ENCODE data around the gene AMBRA1. TPM values are rescaled to one million over a fixed set of nuclear protein-coding genes. Genes with fewer than 3 reads are reported as not detected.

Gene AMBRA1
- total RNA-seq, 3 donors from 2014 or later (not counting 1 experiment from before 2014, with no cell fraction given): 41.3 to 52.7 (median 46.2) TPM

- H3K27me3 Mint-ChIP-seq (ENCODE audit: low read depth in 2 of 2): no peaks in the 10 kb centered on the region
- H3K4me3 Mint-ChIP-seq: no peak overlapping the region
- TF ChIP-seq, protein P1, sequence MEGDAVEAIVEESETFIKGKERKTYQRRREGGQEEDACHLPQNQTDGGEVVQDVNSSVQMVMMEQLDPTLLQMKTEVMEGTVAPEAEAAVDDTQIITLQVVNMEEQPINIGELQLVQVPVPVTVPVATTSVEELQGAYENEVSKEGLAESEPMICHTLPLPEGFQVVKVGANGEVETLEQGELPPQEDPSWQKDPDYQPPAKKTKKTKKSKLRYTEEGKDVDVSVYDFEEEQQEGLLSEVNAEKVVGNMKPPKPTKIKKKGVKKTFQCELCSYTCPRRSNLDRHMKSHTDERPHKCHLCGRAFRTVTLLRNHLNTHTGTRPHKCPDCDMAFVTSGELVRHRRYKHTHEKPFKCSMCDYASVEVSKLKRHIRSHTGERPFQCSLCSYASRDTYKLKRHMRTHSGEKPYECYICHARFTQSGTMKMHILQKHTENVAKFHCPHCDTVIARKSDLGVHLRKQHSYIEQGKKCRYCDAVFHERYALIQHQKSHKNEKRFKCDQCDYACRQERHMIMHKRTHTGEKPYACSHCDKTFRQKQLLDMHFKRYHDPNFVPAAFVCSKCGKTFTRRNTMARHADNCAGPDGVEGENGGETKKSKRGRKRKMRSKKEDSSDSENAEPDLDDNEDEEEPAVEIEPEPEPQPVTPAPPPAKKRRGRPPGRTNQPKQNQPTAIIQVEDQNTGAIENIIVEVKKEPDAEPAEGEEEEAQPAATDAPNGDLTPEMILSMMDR (IDR thresholded peaks at IDR 0.05): no peak
- no peak for DNase-seq
- no peak for ATAC-seq
- H3K27ac Mint-ChIP-seq: no peak overlapping the region
- WGBS (ENCODE audit: insufficient coverage): 80% methylated on average over 1 of the region's 1 CpG
- Histone ChIP-seq H3K27ac (ENCODE audit: low read length) (no peak overlapping the region), H3K9me3 (ENCODE audit: control insufficient read depth, insufficient read depth, low read length) (no peaks in the 10 kb centered on the region), H3K27me3 (ENCODE audit: control insufficient read depth, insufficient read depth, low read length) (no peaks in the 10 kb centered on the region), H3K4me3 (ENCODE audit: low read length) (no peak overlapping the region), H3K4me1 (ENCODE audit: control insufficient read depth, insufficient read depth, low read length) (no peaks in the 10 kb centered on the region), H3K36me3 (ENCODE audit: control insufficient read depth, insufficient read depth, low read length) (no peaks in the 10 kb centered on the region)
- no peaks in the 10 kb centered on the region for H3K9me3 Mint-ChIP-seq
- H3K36me3 Mint-ChIP-seq: no peaks in the 10 kb centered on the region
- intact Hi-C loops (cut with micrococcal nuclease): loop anchor here (5.0 kb wide), 2 partner anchors 180 to 290 kb away; partner anchors contain the start of gene DGKZ
- peaks cover 34 to 43% of the 10 kb centered on the region in 2 donors for H3K4me1 Mint-ChIP-seq
Observed at GRCh38 chr11:46527591-46528130, 66.2 kb downstream of the AMBRA1 start.

DNA sequence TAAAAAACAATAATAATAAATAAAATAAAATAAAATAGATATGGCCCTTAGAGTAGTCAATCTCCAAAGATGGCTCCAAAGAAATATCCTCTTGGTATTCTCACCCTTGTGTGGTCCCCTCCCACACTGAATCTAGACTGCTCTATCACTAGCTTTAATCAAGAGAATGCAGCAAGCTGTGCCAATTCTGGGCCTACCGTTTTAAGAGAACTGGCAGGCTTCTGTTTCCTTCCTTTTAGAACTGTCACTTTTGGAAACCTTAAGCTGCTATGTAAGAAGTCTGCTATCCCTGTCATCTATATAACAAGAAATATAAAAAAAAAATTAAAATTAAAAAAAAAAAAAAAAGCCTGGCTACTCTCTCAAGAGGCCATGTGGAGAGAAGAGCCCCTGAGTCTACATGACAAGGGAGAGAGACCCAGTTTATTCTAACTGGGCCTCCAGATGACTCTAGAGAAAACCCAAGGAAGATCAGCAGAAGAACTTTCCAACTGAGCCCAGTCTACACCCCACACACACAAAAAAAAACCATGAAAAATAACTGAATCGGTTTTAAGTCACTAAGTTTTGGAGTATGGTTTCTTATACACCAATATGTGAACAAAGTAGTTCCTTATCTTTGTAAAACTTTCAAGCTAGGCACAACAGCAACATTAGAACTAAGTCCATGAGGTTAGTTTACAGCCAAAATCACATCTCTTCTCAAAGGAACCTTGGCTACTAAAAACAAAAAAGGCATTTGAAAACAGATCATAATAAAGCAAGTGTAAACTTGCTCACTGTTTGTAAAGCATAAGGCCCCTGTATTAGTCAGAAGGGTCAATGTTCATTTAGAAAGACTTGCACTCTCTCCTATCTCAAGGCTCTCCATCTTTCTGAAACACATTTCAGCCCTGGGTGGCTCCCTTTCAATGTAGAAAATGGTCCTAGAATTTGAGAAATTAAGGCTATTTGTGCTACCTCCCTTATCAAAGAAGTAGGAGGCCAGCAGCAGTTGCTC, 67.3 kb downstream of the AMBRA1 start:
- H3K27me3 ChIP-seq (ENCODE audit: control insufficient read depth, insufficient read depth, low read length): no peaks in the 10 kb centered on the region
- TF ChIP-seq, protein P1 (IDR thresholded peaks at IDR 0.05): no peak
- intact Hi-C loops (cut with micrococcal nuclease): loop anchor here (5.0 kb wide), 2 partner anchors 179 to 289 kb away; partner anchors contain the start of gene DGKZ
- H3K36me3 ChIP-seq (ENCODE audit: control insufficient read depth, insufficient read depth, low read length): no peaks in the 10 kb centered on the region
- Mint-ChIP-seq H3K9me3 (no peaks in the 10 kb centered on the region), H3K4me1 (peaks cover 44 to 52% of the 10 kb centered on the region in 2 donors), H3K27ac (peak overlapping the region in 1 of 2 donors; percentile 36), H3K4me3 (no peak overlapping the region), H3K36me3 (no peaks in the 10 kb centered on the region), H3K27me3 (ENCODE audit: low read depth in 2 of 2) (no peaks in the 10 kb centered on the region)
- no peaks in the 10 kb centered on the region for H3K4me1 ChIP-seq (ENCODE audit: control insufficient read depth, insufficient read depth, low read length)
- H3K4me3 ChIP-seq (ENCODE audit: low read length): no peak overlapping the region
- WGBS (ENCODE audit: insufficient coverage): 8% methylated on average over 1 of the region's 2 CpGs
- no peaks in the 10 kb centered on the region for H3K9me3 ChIP-seq (ENCODE audit: control insufficient read depth, insufficient read depth, low read length)
- DNase-seq (no peak), ATAC-seq (no peak)
- no peak overlapping the region for H3K27ac ChIP-seq (ENCODE audit: low read length)

GRCh38 chr11:46524201-46524770, 69.5 kb downstream of the AMBRA1 start:
- H3K4me1 ChIP-seq (ENCODE audit: control insufficient read depth, insufficient read depth, low read length): no peaks in the 10 kb centered on the region
- intact Hi-C loops (cut with micrococcal nuclease): no loop called here
- no peaks in the 10 kb centered on the region for H3K9me3 Mint-ChIP-seq
- H3K4me3 Mint-ChIP-seq: no peak overlapping the region
- peaks cover 38 to 41% of the 10 kb centered on the region in 2 donors for H3K4me1 Mint-ChIP-seq
- TF ChIP-seq, protein P1 (IDR thresholded peaks at IDR 0.05): no peak
- H3K36me3 ChIP-seq (ENCODE audit: control insufficient read depth, insufficient read depth, low read length): no peaks in the 10 kb centered on the region
- H3K27ac Mint-ChIP-seq: no peak overlapping the region
- ATAC-seq (no peak), DNase-seq (no peak)
- no peaks in the 10 kb centered on the region for H3K27me3 Mint-ChIP-seq (ENCODE audit: low read depth in 2 of 2)
- H3K27ac ChIP-seq (ENCODE audit: low read length): no peak overlapping the region
- no peaks in the 10 kb centered on the region for H3K36me3 Mint-ChIP-seq
- H3K4me3 ChIP-seq (ENCODE audit: low read length): no peak overlapping the region
- no peaks in the 10 kb centered on the region for H3K9me3 ChIP-seq (ENCODE audit: control insufficient read depth, insufficient read depth, low read length)
- H3K27me3 ChIP-seq (ENCODE audit: control insufficient read depth, insufficient read depth, low read length): no peaks in the 10 kb centered on the region

All from natural killer cell (primary cell).